Measurements from ENCODE around the gene PCP4. TPM values are rescaled to one million over a fixed set of nuclear protein-coding genes. Genes with fewer than 3 reads are reported as not detected.

PCP4 gene
- total and polyA plus RNA-seq, 10 of the 15 experiments (the other 5 are each of a cell fraction or from before 2014, with no cell fraction given), result not detected

DNA sequence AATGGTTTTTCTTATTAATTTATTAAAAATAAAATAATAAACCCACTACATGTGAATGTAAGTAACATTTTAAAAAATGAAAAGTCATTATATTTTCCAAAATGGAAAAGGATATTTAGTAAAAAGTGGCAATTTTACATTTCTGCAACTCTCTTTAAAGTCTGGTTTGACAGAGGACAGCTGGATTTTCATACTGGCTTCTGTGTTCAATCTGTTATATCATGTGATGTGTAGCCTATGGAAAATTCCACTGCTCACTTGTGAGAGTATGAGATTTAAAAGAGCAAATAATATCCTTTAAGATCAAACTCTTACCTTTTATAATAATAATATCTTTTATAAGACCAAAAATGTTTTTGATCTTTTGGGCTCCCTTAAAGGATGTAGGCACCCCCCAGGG, 33.7 kb downstream of the PCP4 start:
- SMC1A ChIA-PET (ENCODE audit: uncharacterized antibody, unreplicated experiment), result no interaction called here
- no peak overlapping the region for H3K4me3 ChIP-seq
- RAD21 ChIA-PET (ENCODE audit: unreplicated experiment), result no interaction called here
- H3K27me3 ChIP-seq (replicated peaks in 1 of 2; ENCODE audit: control insufficient read depth in 2 of 2, insufficient read depth in 2 of 2, low read length in 1 of 2), result no peaks in the 10 kb centered on the region
- no peak for FAIRE-seq
- BruUV-seq (replicated peaks), result no TSS peak
- no peaks in the 10 kb centered on the region for H3K36me3 ChIP-seq (ENCODE audit: control insufficient read depth in 2 of 2, insufficient read depth in 2 of 2, low read length in 1 of 2)
- no peak for DNase-seq (ENCODE audit: low read depth, low spot score)
- POLR2A ChIA-PET, result no interaction called here
- TF ChIP-seq, protein P1, sequence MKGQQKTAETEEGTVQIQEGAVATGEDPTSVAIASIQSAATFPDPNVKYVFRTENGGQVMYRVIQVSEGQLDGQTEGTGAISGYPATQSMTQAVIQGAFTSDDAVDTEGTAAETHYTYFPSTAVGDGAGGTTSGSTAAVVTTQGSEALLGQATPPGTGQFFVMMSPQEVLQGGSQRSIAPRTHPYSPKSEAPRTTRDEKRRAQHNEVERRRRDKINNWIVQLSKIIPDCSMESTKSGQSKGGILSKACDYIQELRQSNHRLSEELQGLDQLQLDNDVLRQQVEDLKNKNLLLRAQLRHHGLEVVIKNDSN (IDR thresholded peaks at IDR 0.05; ENCODE audit: borderline replicate concordance, extremely low read length, insufficient read depth, low read depth, low read length), result no peak
- TF ChIP-seq CUX1 (IDR thresholded peaks at IDR 0.05; ENCODE audit: insufficient replicate concordance, low read depth, low read length) (no peak), NR2C2 (IDR thresholded peaks at IDR 0.05; ENCODE audit: borderline replicate concordance, control insufficient read depth, insufficient read length, low read depth) (no peak), MYB (IDR thresholded peaks at IDR 0.05; ENCODE audit: borderline replicate concordance, low read depth, low read length) (no peak), CBX5 (IDR thresholded peaks at IDR 0.05; ENCODE audit: low read depth) (no peak), SUZ12 (IDR thresholded peaks at IDR 0.05; ENCODE audit: unreplicated experiment) (no peak), RELB (IDR thresholded peaks at IDR 0.05; ENCODE audit: low read depth) (no peak), SRF (IDR thresholded peaks at IDR 0.05; ENCODE audit: low read depth in 2 of 2, low read length in 2 of 2) (no peak), FOXM1 (IDR thresholded peaks at IDR 0.05; ENCODE audit: low read depth, low read length) (no peak), EZH2 (IDR thresholded peaks at IDR 0.05; ENCODE audit: borderline replicate concordance, control insufficient read depth, low read depth, low read length) (no peak), SMAD1 (IDR thresholded peaks at IDR 0.05; ENCODE audit: low read depth, partially characterized antibody) (no peak), MTA2 (IDR thresholded peaks at IDR 0.05; ENCODE audit: low read depth) (no peak)
- TF ChIP-seq, protein P2, sequence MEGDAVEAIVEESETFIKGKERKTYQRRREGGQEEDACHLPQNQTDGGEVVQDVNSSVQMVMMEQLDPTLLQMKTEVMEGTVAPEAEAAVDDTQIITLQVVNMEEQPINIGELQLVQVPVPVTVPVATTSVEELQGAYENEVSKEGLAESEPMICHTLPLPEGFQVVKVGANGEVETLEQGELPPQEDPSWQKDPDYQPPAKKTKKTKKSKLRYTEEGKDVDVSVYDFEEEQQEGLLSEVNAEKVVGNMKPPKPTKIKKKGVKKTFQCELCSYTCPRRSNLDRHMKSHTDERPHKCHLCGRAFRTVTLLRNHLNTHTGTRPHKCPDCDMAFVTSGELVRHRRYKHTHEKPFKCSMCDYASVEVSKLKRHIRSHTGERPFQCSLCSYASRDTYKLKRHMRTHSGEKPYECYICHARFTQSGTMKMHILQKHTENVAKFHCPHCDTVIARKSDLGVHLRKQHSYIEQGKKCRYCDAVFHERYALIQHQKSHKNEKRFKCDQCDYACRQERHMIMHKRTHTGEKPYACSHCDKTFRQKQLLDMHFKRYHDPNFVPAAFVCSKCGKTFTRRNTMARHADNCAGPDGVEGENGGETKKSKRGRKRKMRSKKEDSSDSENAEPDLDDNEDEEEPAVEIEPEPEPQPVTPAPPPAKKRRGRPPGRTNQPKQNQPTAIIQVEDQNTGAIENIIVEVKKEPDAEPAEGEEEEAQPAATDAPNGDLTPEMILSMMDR (IDR thresholded peaks at IDR 0.05 in 2 of 3, conservative IDR thresholded peaks at IDR 0.05 in 1 of 3; ENCODE audit: control insufficient read depth in 2 of 3, extremely low read depth in 1 of 3, insufficient read depth in 1 of 3, low read depth in 3 of 3, low read length in 3 of 3), result no peak
- no peak overlapping the region for H3K27ac ChIP-seq (ENCODE audit: control insufficient read depth, insufficient read depth)
- intact Hi-C loops (cut with micrococcal nuclease; ENCODE audit: unreplicated experiment) (no loop called here), in situ Hi-C loops (cut with MboI) (no loop called here)
- no peaks in the 10 kb centered on the region for H3K4me1 ChIP-seq (ENCODE audit: control insufficient read depth, insufficient read depth, low read length)
- no peak overlapping the region for H2AFZ ChIP-seq (ENCODE audit: control insufficient read depth, low read depth, low read length)
- H4K20me1 ChIP-seq (ENCODE audit: control insufficient read depth, insufficient read depth), result no peaks in the 10 kb centered on the region
- ATAC-seq, result no peak
- H3K9me3 ChIP-seq (replicated peaks; ENCODE audit: control insufficient read depth, insufficient read depth, low read length), result no peaks in the 10 kb centered on the region; the same call in 2 of the 3 replicates
- H3K4me2 ChIP-seq (ENCODE audit: control insufficient read depth, insufficient read depth), result no peak overlapping the region
- H3K9ac ChIP-seq (ENCODE audit: control insufficient read depth, insufficient read depth, low read length), result no peak overlapping the region
- CTCF ChIA-PET, result no interaction called here
- no peaks in the 10 kb centered on the region for H3K79me2 ChIP-seq (ENCODE audit: control insufficient read depth, insufficient read depth, low read length)
